NCI-H2227 treated with DMSO at 0.1 percent for 48 hours (cell line): Measurements from ENCODE around the gene ADAM12.
"Not testable (repeated sequence)": the region's sequence is repeated elsewhere in the genome, so short reads cannot be mapped to it uniquely, and the experiment has no call there.

Source experiments
- DNase-seq: peaks from one replicate; lab custom pipeline; 2025; lab: John Stamatoyannopoulos, UW

The ADAM12 gene

DNA sequence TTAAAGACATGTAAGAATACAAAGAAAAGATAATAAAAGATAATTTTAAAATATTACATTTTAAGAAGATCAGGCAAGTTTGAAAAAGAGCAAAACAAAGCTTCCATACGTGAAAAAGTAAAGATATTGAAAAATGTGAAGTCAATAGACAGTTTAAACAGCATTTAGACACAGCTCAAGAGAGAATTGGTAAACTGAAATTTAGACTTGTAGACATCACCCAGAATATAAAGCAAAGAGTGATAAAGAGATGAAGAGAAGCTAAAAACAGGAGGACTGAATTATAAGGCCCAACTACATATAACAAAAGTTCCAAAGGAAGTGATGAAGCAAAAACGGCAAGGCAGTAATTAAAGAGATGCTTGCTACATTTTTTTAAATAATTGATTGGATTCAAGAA is 13.8 kb downstream of the ADAM12 start:
- DNase-seq: no peak

DNA sequence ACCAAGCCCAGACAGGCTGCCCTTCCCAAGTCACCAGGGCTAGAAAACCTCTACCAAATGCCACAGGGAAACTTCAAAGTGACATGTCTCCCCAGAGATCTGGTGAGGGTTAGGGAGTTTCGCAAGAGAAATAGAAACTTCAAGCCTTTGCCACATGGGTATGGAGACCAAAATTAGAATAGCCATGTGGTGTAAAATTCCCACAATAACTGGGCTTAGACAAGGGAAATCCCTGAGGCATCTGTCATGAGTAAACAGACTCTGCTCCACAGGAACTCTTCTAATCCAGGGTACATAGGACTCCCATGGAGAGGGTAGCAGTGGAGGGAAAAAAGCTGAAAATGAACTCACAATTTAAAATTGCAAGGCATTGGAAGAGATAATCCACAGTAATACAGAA is 14.3 kb downstream of the ADAM12 start:
- DNase-seq: no peak

DNA sequence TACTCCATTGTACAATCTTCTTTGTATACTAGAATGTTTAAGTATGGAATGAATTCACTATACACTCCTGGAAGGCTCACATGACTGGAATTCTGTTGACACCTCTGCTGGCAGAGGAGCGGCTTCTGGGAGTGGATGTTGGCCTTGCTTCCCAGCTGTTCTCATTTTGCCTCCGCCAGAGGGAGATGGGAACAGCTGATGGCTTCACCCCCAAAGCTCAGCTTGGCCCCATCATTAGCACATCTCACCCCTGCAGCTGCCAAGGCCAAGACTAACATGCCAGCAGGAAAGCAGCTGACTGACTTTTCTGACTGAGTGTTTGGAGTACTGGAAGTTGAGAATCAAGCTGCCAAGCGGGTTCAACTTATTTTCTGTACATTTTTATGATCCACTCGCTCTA is 15.1 kb downstream of the ADAM12 start:
- DNase-seq: no peak

DNA sequence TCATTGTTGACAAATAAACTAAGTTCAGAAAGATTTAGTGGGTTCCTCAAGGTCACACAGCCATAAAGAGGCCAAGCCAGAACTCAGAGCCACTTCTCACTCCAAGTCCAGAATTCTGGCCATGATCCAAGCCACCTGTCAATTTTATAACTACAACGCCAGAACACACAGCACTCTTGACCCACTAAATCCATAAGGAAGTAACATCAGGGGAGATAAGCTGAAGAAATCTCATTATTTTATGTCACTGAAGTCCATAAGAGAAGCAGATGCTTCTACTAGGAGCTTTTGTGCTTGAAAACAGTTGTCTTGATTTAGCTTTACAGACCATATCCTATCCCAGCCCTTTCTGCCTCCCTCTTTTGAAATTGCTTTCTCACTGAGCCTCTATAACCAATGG is 15.9 kb downstream of the ADAM12 start:
- DNase-seq: no peak

DNA sequence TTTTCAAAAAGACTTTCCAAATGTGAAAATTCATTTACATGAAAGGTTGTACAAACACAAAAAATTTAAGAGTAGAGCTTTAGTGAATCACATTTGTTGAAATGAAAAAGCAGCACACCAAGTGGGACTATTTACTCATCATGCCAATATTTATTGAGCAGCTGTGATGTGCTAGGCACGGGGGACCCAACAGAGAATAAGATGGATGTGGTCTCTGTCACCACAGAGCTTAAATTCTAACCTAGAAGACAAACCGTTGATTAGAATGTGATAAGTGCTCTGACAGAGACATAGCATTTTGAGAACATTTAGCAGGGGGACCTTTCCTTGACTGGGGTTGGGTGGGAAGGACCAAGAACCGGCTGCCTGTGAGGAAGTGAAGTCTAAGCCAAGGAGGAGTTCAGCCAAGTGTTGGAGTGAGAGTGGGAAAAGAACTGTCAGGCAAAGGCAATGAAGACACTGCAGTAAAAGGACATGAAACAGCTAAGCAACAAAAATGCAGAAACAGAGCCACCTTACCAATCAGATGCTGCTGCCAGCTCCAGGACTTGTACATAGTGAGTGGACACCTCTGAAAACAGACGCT is 19.1 kb downstream of the ADAM12 start:
- no peak for DNase-seq

DNA sequence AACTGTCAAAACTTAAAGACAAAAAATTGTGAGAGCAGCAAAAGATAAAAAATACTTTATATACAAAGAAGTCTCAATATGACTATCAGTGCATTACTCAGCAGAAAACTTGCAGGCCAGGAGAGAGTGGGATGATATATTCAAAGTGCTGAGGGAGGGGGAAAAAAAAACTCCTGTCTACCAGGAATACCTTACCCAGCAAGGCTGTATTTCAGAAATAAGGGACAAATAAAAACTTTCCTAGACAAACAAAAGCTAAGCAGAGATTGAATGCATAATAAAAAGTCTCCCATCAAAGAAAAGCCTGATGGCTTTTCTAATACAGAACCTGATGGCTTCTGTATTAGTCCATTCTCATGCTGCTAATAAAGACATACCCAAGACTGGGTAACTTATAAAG is 31.1 kb downstream of the ADAM12 start:
- DNase-seq: no peak

DNA sequence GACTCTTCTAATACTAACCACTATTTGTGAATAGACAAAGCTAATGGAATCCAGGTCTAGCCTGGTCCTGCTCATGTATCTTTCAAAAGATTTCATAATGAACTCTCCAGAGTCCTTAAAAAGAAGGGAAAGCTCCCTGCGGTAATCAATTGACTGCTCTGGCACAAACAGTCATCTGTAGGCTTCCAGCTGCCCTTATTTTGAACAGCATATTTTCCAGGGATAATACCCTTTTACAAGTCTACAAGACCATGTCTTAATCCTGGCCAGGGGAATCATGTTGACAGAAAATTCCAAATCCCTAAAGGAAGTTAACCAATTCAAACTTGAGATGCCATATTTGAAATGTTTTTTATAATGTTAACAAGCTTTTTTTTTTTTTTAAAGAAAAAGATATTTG is 34.6 kb downstream of the ADAM12 start:
- DNase-seq: no peak

DNA sequence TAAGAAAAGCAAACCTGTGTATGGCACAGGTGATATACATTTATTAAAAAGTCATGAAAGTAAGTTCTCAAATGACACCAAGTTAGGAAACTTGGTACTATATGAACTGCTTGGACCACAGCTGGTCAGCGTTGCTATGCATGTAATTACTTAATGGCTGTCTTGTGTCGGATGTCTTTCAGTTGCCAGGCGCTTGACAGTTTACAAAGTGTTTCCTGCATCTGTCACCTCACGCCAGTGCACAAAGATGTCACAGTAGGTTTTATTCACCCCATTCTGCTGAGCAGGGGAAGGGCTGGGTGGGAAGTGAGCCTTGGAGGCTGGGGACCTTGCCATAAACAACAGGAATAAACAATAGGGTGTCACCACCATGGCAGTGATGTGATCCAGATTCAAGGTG is 35.8 kb downstream of the ADAM12 start:
- no peak for DNase-seq

DNA sequence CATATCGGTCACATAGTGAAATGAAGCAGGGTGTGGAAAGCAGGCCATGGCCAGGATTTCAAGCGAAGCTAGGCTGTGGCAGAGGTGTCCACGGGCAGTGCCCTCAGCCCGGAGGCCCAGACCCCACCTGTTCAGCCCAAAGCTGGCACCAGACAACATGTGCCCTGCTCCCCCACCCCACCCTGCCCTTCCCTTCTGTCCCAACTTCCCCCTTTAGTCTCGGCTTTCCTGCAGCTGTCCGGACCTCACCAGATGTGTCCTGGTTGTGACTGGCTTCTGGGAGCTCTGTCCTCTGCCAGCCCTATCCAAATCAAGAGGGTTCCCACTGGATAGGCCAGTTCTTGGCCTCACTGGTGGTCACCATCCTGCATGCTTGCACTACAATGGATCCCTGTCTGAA is 37.3 kb downstream of the ADAM12 start:
- no peak for DNase-seq

DNA sequence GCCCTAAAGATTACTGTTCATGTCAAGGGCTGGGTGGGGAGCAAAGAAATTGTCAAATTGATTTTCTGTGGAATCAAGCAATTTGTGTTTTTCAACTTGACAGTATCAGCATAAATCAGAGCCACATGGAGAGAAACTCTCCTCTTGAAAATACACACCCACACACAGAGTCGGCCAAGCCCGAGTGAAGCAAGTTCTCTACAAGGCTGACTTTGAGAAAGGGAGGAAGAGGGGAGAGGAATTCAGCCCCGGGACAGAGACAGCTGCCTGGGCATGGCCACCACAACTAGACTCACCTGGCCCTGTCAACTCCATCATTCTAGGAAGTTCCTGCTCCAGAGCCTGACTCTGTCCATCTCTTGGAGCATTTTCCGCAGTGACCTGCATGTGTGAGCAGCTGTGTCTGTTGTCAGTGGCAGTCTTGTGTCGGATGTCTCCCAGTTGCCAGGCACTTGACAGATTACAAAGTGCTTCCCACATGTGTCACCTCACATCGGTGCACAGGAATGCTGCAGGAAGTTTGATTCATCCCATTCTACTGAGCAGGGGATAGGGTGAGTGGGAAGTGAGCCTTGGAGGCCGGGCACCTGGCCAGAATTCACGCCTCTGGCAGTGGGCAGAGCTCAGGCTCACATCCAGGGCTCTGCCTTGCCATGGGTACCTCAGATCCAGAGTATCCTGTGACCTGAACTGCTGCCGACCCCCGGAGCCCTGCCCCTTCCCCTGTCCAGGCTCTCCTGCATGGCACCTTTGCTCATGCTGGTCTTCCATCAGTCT is 37.9 kb downstream of the ADAM12 start:
- DNase-seq: no peak

DNA sequence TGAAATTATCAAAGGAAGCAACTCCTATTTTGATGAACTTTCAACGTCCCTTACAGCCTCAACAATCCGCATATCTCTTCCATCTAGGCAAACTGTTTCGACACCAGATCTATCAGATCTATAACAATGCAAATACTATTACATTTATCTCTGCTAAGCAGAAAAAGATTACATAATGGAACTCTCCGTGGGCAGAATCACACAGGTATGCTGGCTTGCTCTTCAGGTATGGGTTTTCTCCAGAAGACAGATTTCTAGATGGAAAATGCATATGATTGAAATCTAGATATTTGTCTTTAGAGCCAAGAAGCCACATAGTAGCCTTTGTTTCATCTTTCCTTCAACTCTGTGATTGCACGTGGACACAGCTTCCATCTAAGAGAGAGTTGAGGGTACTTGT is 38.6 kb downstream of the ADAM12 start:
- no peak for DNase-seq

DNA sequence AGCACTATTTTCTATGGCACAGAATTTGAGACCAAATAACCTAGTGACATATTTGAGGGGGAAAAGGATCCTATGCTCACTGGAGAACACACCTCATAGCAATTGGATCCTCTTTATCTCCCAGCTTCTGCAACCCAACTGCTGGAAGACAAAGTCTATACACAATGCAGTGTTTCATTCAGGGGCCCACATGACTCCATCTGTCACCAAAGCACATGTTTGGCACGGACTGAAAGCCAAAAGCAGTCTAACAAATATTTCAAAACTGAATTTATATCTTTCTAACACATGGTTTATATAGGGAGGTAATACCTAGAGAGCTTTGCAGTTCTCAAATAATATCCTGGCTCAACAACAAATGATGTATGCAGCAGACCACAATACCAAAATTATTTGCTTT is 39.2 kb downstream of the ADAM12 start:
- no peak for DNase-seq

DNA sequence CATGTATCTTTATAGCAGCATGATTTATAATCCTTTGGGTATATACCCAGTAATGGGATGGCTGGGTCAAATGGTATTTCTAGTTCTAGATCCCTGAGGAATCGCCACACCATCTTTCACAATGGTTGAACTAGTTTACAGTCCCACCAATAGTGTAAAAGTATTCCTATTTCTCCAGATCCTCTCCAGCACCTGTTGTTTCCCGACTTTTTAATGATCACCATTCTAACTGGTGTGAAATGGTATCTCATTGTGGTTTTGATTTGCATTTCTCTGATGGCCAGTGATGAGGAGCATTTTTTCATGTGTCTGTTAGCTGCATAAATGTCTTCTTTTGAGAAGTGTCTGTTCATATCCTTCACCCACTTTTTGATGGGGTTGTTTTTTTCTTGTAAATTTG is 44.8 kb downstream of the ADAM12 start:
- DNase-seq: not testable (repeated sequence)

DNA sequence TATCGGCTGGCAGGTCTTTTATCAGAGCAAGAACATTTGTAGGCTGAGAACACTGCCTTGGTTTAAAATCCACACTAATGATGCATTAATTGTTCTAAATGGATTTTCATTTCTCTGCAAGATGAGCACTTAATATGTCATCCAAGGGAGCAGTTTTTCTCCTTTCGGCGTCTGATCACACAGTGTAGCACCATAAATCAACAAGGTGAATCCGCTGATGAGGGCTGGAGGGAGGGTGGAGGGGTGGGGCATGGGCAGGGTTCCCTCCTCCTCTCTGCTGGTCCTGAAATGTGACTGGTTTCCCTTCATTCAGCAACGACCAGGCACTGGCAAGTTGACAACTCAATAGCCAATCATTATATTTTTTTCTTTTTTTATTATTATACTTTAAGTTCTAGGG is 45.6 kb downstream of the ADAM12 start:
- DNase-seq: no peak

DNA sequence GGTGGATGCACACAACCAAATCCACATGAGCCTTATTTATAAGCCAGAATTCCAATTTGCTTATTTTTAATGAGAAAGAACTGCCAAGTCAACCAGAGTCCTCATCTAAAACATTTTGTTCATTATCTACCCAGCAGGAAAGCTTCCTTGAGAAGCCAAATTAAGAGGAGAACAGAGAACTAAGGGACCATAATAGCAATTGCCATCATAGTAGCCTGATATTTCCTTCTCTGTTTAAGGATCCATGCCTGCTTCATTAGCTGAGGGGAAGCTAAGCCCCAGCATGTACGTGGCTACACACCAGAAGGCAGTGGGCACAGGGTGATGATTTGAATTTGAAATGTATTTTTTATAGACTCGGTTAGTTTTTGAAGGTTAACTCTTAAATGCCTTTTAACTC is 46.8 kb downstream of the ADAM12 start:
- no peak for DNase-seq

DNA sequence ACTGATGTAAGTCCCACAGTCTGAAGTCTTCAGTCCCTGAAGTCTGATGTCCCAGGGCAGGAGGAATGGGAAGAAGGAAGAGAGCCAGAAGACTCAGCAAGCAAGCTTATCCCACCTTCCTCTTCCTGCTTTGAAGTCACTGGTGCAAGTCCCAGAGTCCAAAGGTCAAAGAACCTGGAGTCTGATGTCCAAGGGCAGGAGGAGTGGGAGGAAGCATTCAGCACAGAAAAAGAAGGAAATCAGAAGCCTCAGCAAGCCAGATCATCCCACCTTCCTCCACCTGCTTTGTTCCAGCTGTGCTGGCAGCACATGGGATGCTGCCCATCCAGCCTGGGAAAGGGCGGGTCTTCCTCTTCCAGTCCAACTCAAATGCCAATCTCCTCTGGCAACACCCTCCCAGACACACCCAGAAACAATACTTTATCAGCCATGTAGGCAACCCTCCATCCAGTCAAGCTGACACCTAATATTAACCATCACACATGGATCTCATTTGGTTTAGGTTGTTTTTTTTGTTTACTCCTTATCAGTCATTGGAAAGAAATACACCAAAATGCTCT is 50.9 kb downstream of the ADAM12 start:
- DNase-seq: no peak

DNA sequence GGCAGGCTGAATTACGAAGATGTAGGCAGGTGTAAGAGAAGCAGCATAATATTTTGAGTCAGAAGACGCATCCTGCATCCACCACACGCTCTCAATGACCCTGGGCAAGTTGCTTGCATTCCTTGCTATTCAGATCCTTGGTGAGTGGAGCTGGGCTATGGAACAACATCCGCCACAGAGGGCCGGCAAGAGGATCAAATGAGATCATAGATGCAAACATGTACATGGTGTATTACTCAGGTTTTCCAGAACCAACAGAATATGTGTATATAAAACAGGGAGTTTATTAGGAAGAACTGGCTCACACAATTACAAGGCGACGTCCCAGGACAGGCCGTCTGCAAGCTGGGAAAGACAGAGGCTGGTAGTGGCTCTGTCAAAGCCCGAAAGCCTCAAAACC is 51.5 kb downstream of the ADAM12 start:
- no peak for DNase-seq

DNA sequence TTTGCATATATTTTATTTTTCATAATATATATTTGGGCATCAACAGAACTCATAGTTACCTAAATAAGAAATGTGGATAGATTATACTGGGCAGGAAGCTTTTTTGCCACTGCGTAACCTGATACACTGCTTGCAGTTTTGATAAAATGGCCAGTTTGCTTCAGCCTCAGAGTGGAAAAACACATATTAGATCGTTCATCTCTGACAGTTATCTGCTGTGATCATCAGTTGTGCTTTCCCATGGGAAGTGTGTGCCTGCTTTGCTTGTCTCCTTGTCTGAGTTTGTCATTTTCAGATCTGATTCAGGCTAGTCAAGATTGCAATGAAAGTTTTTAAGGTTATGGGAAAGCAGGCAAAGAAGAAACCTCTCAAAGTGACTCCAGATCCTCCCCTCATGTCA is 54.0 kb downstream of the ADAM12 start:
- no peak for DNase-seq

DNA sequence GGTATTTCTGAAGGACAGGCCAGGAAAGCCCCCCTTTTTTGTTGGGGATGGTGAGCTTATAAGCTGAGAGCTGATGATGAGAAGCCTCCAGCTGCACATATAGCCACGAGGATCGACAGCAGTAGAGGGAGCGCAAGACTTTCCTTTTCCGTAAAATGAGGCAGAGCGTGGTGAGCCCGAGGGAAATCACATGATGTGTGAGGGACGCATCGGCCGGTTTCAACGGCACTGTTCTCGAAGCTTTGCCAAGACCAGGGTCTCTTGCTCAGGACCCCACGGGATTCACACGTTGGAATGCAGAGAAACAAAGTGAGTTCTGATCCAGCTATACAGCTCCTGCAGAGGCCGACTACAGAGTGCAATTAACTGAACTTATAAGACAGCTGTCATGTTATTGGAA is 55.7 kb downstream of the ADAM12 start:
- DNase-seq: no peak

DNA sequence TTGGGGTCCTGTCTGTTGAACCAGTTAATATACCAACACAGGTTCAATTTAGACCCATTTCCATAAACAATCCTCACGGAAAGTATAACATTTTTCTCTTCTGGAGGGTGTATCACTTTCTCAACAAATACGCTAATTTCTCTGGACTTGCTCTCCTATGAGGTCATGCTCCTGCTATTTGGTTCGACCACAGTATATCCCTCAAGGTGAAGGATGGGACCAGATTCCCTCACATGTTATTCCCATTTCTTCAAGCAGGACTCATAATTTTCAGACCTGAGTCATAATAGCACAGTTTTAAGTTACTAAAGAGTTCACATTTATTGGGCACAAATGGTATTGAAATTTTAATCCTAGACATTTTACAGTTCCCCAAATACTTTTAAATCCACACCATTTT is 57.2 kb downstream of the ADAM12 start:
- no peak for DNase-seq

DNA sequence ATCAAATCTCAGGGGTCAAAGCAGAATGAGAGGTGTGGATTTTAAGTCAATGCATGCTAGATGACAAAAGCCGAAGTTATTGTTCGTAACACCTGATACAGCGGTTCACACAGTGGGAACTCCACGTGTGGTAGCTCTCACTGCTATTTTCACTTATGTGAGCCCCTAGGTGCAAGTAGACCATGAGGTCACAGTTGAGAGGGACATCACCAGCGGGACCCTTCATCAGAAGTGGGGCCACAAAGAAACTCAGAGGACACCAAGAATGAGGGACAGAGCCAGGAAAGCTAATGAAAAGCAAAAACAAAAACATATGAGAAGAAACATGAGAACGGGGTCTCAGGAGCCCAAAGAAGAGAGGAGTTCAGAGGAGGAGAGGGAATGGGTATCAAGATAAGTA is 63.5 kb downstream of the ADAM12 start:
- DNase-seq: no peak

DNA sequence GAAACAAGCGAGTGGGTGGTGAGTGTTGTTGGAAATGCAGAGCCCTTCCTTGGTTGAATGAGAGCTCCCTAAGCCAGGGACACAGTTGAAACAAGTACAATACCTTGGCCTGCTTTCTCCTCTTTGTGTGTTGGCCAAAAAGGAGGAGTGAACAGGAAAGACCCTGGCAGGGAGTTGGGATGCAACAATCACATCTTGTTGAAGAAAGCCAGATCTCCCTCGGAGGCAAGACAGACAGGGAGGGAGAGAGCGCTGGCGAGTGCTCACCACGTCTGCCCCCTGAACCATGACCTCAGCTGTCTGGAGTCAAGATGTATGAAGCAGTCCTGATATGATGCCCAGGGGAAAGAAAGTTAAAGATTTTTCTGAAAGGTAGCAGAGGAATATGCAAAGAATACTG is 66.8 kb downstream of the ADAM12 start:
- DNase-seq: no peak

DNA sequence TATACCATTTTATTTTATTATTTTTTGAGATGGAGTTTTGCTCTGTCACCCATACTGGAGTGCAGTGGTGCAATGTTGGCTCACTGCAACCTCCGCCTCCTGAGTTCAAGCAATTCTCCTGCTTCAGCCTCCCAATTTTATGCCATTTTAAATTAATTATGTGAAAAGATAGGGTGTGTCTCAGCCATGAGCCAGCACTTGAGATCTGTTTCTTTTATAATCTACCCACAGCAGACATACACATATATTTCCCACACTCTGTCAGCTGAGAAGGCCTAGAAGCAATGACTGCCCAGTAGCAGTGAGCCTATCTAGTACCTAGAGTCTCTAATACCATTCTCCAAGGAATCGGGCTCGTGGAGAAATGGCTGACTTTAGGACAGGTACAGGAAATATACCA is 70.5 kb downstream of the ADAM12 start:
- no peak for DNase-seq
